Fibroblast of the aortic adventitia (primary cell): Measurements from ENCODE around the gene CCNF. TPM values are rescaled to one million over a fixed set of nuclear protein-coding genes. Genes with fewer than 3 reads are reported as not detected.

Experiments used
- DNase-seq: peaks from one replicate; pipeline ENCODE4 v3.0.0-alpha.2; 2010; ENCODE audit warnings: low read depth
- H3K4me3 ChIP-seq: 2 replicates; pipeline ENCODE4 v1.5.1; 2011; ENCODE audit warnings: low read depth, mild to moderate bottlenecking, control low read depth, low read length, moderate library complexity
- total RNA-seq: library from RNA; depleted of rRNA; stranded (reverse); fragments of >200 nt; gene quantifications from 2 replicates; pipeline ENCODE4 v1.2.3, GENCODE V29; 2012; ENCODE audit warnings: low replicate concordance
- TF ChIP-seq, protein P1 (sequence below): IDR thresholded peaks from 2 replicates; pipeline ENCODE4 v1.5.1; 2011; ENCODE audit warnings: mild to moderate bottlenecking, low read length, control low read depth, inconsistent platforms; ENCODE audit not compliant: insufficient read depth

Gene CCNF
- total RNA-seq, 1 donor = 21.1 TPM

DNA sequence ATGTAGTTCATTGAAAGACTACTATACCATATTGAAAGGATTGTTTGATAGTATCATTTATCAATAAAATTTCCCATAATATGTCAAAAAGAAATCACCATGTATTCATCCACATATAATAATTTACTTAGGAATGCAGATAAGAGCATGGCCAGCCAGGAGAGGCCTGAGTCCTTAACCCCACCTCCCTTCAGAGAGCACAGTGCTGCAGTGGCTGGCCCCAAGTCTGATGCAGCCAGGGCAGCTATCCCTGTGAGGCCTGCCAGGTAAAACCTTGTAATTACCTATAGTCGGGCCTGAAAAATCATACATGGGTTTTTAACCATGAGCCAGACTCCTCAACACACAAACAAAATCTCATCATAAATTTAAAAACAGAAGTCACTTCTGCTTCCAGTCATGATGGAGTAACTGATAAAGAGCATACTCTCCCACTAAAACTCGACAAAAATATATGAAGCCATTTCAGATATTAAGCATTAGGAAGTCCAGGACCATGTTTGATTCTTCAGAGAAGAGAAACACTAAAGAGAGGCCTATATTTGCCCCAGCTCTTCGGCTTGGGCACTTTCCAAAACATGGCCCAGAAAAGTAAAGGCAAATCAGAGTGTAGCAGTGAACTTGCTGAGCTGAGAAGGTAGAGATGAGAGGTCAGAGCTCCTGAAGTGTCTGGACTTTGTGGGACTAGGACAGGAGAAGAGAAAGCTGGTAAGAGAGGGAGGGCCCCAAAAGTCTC, 40.9 kb upstream of the CCNF start:
- no peak overlapping the region for H3K4me3 ChIP-seq
- TF ChIP-seq, protein P1, sequence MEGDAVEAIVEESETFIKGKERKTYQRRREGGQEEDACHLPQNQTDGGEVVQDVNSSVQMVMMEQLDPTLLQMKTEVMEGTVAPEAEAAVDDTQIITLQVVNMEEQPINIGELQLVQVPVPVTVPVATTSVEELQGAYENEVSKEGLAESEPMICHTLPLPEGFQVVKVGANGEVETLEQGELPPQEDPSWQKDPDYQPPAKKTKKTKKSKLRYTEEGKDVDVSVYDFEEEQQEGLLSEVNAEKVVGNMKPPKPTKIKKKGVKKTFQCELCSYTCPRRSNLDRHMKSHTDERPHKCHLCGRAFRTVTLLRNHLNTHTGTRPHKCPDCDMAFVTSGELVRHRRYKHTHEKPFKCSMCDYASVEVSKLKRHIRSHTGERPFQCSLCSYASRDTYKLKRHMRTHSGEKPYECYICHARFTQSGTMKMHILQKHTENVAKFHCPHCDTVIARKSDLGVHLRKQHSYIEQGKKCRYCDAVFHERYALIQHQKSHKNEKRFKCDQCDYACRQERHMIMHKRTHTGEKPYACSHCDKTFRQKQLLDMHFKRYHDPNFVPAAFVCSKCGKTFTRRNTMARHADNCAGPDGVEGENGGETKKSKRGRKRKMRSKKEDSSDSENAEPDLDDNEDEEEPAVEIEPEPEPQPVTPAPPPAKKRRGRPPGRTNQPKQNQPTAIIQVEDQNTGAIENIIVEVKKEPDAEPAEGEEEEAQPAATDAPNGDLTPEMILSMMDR = no peak
- DNase-seq = no peak

DNA sequence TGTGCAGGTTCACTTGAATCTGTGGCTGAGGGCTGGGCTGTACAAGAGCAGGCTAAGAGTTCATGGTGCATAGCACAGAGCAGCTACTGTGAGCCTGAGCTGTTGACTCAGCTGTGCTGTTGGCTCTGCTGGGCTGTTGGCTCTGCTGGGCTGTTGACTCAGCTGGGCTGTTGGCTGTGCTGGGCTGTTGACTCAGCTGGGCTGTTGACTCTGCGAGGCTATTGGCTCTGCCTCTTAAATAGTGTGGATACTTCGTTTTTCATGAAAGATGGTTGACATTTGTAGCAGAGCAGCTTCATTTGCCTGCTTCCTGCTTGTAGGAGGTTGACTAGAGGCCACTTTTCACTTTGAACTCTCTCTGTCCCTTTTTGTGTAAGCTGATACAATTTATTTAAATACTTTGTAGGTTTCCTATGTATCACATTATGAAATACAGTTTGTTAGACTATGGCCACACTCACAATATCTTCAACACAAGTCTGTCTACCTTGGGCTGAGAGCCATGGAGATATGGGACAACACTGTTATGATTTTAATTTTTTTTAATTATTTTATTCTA, 40.3 kb upstream of the CCNF start:
- H3K4me3 ChIP-seq = no peak overlapping the region
- TF ChIP-seq, protein P1 = no peak
- peak; percentile 92 for DNase-seq

DNA sequence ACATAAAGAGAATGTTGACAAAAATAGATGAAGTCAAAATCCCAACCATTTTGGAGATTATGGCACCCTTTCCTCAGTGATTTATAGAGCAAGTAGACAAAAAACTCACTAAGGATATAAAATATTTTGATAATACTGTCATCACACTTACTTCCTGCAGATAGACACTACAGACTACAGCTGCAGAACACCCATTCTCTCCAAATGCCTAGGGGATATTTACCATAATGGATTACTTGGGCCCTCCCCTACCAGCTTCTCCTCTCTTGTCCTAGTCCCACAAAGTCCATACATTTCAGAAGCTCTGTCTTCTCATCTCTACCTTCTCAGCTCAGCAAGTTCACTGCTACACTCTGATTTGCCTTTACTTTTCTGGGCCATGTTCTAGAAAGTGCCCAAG, 37.2 kb upstream of the CCNF start:
- TF ChIP-seq, protein P1 = no peak
- no peak for DNase-seq
- no peak overlapping the region for H3K4me3 ChIP-seq

DNA sequence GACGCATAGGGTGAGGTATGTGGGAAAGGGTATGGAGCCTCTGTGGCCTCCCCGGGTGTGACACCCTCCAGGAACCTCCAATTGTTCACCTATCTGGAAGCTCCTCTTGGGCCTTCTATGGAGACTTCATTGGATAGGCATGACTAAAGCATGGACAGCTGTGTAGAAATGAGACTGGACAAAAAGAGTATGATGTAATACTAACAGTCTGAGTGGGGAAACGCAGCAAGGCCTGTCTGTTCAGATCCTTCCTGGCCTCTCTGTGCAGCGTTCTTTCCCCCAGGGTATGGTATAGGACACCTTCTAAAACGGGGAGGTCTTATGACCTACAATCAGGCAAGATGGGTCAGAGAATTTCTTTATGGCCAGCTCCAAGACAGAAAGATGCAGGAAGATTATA, 30.7 kb upstream of the CCNF start:
- no peak for DNase-seq
- TF ChIP-seq, protein P1 = no peak
- H3K4me3 ChIP-seq = no peak overlapping the region

DNA sequence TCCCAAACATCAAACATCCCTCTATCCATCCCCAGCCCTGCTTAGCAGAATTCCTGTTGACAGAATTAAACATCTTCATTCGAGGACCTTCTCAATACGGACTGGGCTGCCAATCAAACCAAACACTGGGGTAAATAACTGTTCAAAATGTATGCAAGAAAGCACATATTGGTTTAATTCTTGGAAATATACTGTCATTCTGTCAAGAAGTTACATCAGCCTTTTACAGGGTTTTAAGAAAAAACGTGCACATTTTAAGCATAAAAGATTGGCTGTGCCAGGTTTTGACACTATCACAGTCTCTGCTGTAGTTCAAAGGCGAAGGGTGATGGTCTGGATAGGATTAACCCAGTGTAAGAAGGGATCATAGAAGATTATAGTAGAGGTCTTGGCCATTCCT, 25.1 kb upstream of the CCNF start:
- no peak for DNase-seq
- TF ChIP-seq, protein P1 = no peak
- no peak overlapping the region for H3K4me3 ChIP-seq

DNA sequence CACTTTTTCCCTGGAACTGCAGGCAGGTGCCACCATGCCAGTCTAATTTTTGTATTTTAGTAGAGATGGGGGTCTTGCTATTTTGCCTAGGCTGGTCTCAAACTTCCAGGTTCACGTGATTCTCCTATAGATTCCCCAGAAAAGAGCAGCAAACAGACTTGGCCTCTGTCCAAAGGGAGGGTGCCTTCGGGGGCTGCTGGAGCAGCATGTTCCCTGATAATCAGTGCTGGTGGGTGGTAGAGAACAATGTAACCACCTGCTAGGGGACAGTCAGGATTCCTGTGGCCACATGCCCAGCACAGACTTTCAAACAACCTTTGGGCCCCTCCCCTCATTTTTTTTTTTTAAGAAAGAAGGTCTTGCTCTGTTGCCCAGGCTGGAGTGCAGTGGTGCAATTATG, 14.2 kb upstream of the CCNF start:
- TF ChIP-seq, protein P1 = no peak
- DNase-seq = no peak
- H3K4me3 ChIP-seq = no peak overlapping the region
